Parathyroid adenoma (tissue), 2 donors: ENCODE measurements around the gene ITPRID1.

Experiments
- H2AFZ ChIP-seq: fragments of 300-600 bp; sonication (generic); one replicate; pipeline ENCODE4 v1.7.0; 2017; ENCODE audit warnings: antibody characterized with exemption, mild to moderate bottlenecking
- H3K27ac ChIP-seq: fragments of 300-600 bp; sonication (generic); one replicate; pipeline ENCODE4 v1.7.0; 2017
- H3K27me3 ChIP-seq: fragments of 300-600 bp; sonication (generic); one replicate; pipeline ENCODE4 v1.7.0; 2017; ENCODE audit warnings: low read length; ENCODE audit not compliant: control insufficient read depth, insufficient read depth
- H3K36me3 ChIP-seq: fragments of 300-600 bp; sonication (generic); one replicate; pipeline ENCODE4 v1.7.0; 2017; ENCODE audit warnings: low read length; ENCODE audit not compliant: control insufficient read depth, insufficient read depth
- H3K4me1 ChIP-seq: fragments of 300-600 bp; sonication (generic); one replicate; pipeline ENCODE4 v1.7.0; 2017; ENCODE audit warnings: control low read depth
- H3K4me2 ChIP-seq: fragments of 300-600 bp; sonication (generic); one replicate; pipeline ENCODE4 v1.7.0; 2017; ENCODE audit warnings: low read length
- H3K4me3 ChIP-seq: fragments of 300-600 bp; sonication (generic); one replicate; pipeline ENCODE4 v1.7.0; 2017; ENCODE audit warnings: low read depth, low read length
- H3K79me2 ChIP-seq: fragments of 300-600 bp; sonication (generic); one replicate; pipeline ENCODE4 v1.7.0; 2017; ENCODE audit warnings: control low read depth
- H3K9ac ChIP-seq: fragments of 300-600 bp; sonication (generic); one replicate; pipeline ENCODE4 v1.7.0; 2017; ENCODE audit warnings: mild to moderate bottlenecking
- H3K9me3 ChIP-seq: fragments of 300-600 bp; sonication (generic); one replicate; pipeline ENCODE4 v1.7.0; 2017; ENCODE audit warnings: low read length; ENCODE audit not compliant: control insufficient read depth
- CTCF ChIP-seq: fragments of 300-600 bp; sonication (generic); IDR thresholded peaks from one replicate; pipeline ENCODE4 v1.7.0; 2017; ENCODE audit warnings: antibody characterized with exemption, mild to moderate bottlenecking
- donor health status: primary hyperparathyroidism.

The ITPRID1 gene

GRCh38 chr7:31690935-31691334, 177.0 kb downstream of the ITPRID1 start:
- peaks cover 3% of the 10 kb centered on the region for H3K9me3 ChIP-seq
- H3K9ac ChIP-seq = no peak overlapping the region
- H3K79me2 ChIP-seq = no peaks in the 10 kb centered on the region
- no peak overlapping the region for H3K4me2 ChIP-seq
- H3K27ac ChIP-seq = no peak overlapping the region
- H2AFZ ChIP-seq = no peak overlapping the region
- no peaks in the 10 kb centered on the region for H3K4me1 ChIP-seq
- no peak for TF ChIP-seq CTCF
- H3K36me3 ChIP-seq = no peaks in the 10 kb centered on the region
- no peak overlapping the region for H3K4me3 ChIP-seq
- no peaks in the 10 kb centered on the region for H3K27me3 ChIP-seq

GRCh38 chr7:31692451-31692850, 178.6 kb downstream of the ITPRID1 start:
- Histone ChIP-seq H3K27ac (no peak overlapping the region), H2AFZ (no peak overlapping the region), H3K27me3 (no peaks in the 10 kb centered on the region), H3K9me3 (peaks cover 3% of the 10 kb centered on the region), H3K79me2 (no peaks in the 10 kb centered on the region), H3K4me2 (no peak overlapping the region), H3K36me3 (no peaks in the 10 kb centered on the region), H3K9ac (no peak overlapping the region), H3K4me1 (no peaks in the 10 kb centered on the region), H3K4me3 (no peak overlapping the region)
- no peak for TF ChIP-seq CTCF

- Histone ChIP-seq H3K79me2 (no peaks in the 10 kb centered on the region), H3K4me2 (no peak overlapping the region), H3K4me3 (no peak overlapping the region), H3K9me3 (peaks cover 3% of the 10 kb centered on the region), H3K27me3 (no peaks in the 10 kb centered on the region), H3K27ac (no peak overlapping the region), H3K9ac (no peak overlapping the region), H3K4me1 (no peaks in the 10 kb centered on the region), H2AFZ (no peak overlapping the region), H3K36me3 (no peaks in the 10 kb centered on the region)
- TF ChIP-seq CTCF = no peak
Observed at GRCh38 chr7:31692871-31693270, 179.0 kb downstream of the ITPRID1 start.

GRCh38 chr7:31695859-31696614, 182.1 kb downstream of the ITPRID1 start:
- no peak overlapping the region for H3K9ac ChIP-seq
- H3K27ac ChIP-seq = no peak overlapping the region
- no peaks in the 10 kb centered on the region for H3K4me1 ChIP-seq

More at GRCh38 chr7:31695859-31696614, 182.1 kb downstream of the ITPRID1 start:
- H3K79me2 ChIP-seq = no peaks in the 10 kb centered on the region
- no peak for TF ChIP-seq CTCF
- no peak overlapping the region for H3K4me3 ChIP-seq
- peaks cover 3% of the 10 kb centered on the region for H3K9me3 ChIP-seq
- H3K36me3 ChIP-seq = no peaks in the 10 kb centered on the region
- H2AFZ ChIP-seq = no peak overlapping the region
- H3K27me3 ChIP-seq = no peaks in the 10 kb centered on the region
- H3K4me2 ChIP-seq = no peak overlapping the region
